ENCODE results near the gene PLBD1. TPM values are rescaled to one million over a fixed set of nuclear protein-coding genes. Genes with fewer than 3 reads are reported as not detected.
A peak's percentile ranks its signal among the peaks of the same experiment; 100 is the strongest.

Gene PLBD1
- total RNA-seq, 1 donor from 2014 or later, result 0.40 TPM

- no peak for DNase-seq (ENCODE audit: low read depth, low spot score)
Observed at GRCh38 chr12:14505626-14506596, 61.8 kb downstream of the PLBD1 start.

DNA sequence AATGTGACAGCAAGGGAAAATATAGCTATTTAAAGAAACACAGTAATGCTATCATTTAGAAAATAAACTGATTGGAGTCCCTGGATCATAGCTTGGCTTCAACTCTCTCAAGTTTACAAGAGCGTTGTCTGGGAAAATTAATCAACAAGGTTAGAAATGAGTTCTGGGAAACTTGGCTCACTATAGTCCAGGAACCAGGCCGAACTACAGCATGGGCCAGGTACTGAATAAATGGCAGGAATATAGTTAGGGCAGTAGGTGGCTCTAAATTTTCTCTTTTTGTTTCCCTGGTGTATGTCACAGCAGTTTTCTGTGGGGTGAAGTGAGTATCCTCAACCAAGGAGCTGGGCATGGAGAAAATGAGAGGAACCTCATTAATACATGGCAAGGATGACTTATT is 72.4 kb downstream of the PLBD1 start:
- DNase-seq (ENCODE audit: low read depth, low spot score), result no peak

- DNase-seq (ENCODE audit: low read depth, low spot score), result no peak
Observed at GRCh38 chr12:14482886-14483285, 84.8 kb downstream of the PLBD1 start.

- no peak for DNase-seq (ENCODE audit: low read depth, low spot score)
Observed at GRCh38 chr12:14482361-14482760, 85.3 kb downstream of the PLBD1 start.

GRCh38 chr12:14481201-14481600 is 86.5 kb downstream of the PLBD1 start:
- DNase-seq (ENCODE audit: low read depth, low spot score), result no peak

- no peak for DNase-seq (ENCODE audit: low read depth, low spot score)
Observed at GRCh38 chr12:14479004-14479403, 88.7 kb downstream of the PLBD1 start.

- no peak for DNase-seq (ENCODE audit: low read depth, low spot score)
Observed at GRCh38 chr12:14473707-14474287, 93.9 kb downstream of the PLBD1 start.

DNA sequence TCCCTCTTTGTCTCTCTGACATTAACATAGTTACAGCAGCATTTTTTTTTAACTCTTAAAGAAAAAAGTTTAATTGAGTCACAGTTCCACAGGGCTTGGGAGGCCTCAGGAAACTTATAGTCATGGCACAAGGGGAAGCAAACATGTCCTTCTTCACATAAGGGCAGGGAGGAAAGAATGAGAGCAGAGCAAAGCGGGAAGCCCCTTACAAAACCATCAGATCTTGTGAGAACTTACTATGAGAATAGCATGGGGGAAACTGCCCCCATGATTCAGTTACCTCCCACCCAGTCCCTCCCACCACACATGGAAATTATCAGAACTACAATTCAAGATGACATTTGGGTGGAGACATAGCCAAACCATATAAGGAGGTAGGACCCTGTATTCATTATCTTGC is 96.2 kb downstream of the PLBD1 start:
- DNase-seq (ENCODE audit: low read depth, low spot score), result no peak

DNA sequence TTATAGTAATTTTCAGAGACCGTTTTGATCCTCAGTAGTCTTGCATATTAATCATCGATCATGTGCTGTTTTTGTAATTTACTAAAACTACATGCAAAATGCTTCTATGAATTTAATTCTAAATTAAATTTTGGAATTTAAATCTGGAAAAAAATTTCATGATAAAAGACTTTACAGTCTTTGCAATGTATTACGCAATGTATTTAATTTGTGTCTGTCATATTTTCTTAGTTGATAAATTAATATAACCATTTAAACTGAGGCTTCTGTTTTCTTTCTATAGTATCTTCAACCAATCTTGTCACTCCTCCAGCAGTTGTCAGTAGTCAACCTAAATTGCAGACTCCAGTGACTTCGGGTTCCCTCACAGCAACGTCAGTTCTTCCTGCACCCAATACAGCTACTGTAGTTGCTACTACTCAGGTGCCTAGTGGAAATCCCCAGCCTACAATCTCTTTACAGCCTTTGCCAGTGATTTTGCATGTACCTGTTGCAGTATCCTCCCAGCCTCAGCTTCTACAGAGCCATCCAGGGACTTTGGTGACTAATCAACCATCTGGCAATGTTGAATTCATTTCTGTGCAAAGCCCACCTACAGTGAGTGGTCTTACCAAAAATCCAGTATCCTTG is 107.4 kb downstream of the PLBD1 start:
- DNase-seq (ENCODE audit: low read depth, low spot score), result no peak

- peak; percentile 11 for DNase-seq (ENCODE audit: low read depth, low spot score)
Observed at GRCh38 chr12:14454098-14454907, 113.4 kb downstream of the PLBD1 start.

Other genes with a start within 250 kb of the PLBD1 start
- gene ATF7IP, start 202.2 kb downstream of the PLBD1 start, total RNA-seq, result 18.7 and 23.9 TPM in 2 replicates
- not detected in 2 replicates for gene GUCY2C, start 128.7 kb upstream of the PLBD1 start, total RNA-seq
- 17.3 and 22.4 TPM in 2 replicates for gene WBP11, start 235.6 kb upstream of the PLBD1 start, total RNA-seq
- gene C12orf60, start 235.8 kb upstream of the PLBD1 start, total RNA-seq, result 0.79 and 1.5 TPM in 2 replicates
- gene SMCO3, start 246.3 kb upstream of the PLBD1 start, total RNA-seq, result 0.39 and 0.46 TPM in 2 replicates